ENCODE data around the gene EIF4G2.

EIF4G2 gene

GRCh38 chr11:10807493-10808234 lies 1.1 kb downstream of the EIF4G2 start:
- ATAC-seq = no peak

GRCh38 chr11:10806206-10806605 lies 2.5 kb downstream of the EIF4G2 start:
- no peak for ATAC-seq

- ATAC-seq = no peak
Observed at GRCh38 chr11:10805741-10806140, 3.0 kb downstream of the EIF4G2 start.

- ATAC-seq = no peak
Observed at GRCh38 chr11:10803676-10804075, 5.0 kb downstream of the EIF4G2 start.

- no peak for ATAC-seq
Observed at GRCh38 chr11:10800292-10800691, 8.4 kb downstream of the EIF4G2 start.

- peak; percentile 66 to 74 for ATAC-seq
Observed at GRCh38 chr11:10798330-10798928, 10.3 kb downstream of the EIF4G2 start.

- ATAC-seq = no peak
Observed at GRCh38 chr11:10797531-10797930, 11.2 kb downstream of the EIF4G2 start.

- ATAC-seq = no peak
Observed at GRCh38 chr11:10797001-10797400, 11.7 kb downstream of the EIF4G2 start.

- ATAC-seq = no peak
Observed at GRCh38 chr11:10796191-10796590, 12.5 kb downstream of the EIF4G2 start.

- ATAC-seq = no peak
Observed at GRCh38 chr11:10793470-10794255, 15.1 kb downstream of the EIF4G2 start.

- ATAC-seq = peak; percentile 92 to 93
Observed at GRCh38 chr11:10792385-10793068, 16.2 kb downstream of the EIF4G2 start.

GRCh38 chr11:10786451-10786850 lies 22.3 kb downstream of the EIF4G2 start:
- no peak for ATAC-seq

- no peak for ATAC-seq
Observed at GRCh38 chr11:10785146-10785474, 23.6 kb downstream of the EIF4G2 start.

GRCh38 chr11:10784232-10785145 lies 24.2 kb downstream of the EIF4G2 start:
- ATAC-seq = no peak

- ATAC-seq = no peak
Observed at GRCh38 chr11:10780040-10780439, 28.7 kb downstream of the EIF4G2 start.

- no peak for ATAC-seq
Observed at GRCh38 chr11:10779086-10779485, 29.6 kb downstream of the EIF4G2 start.

GRCh38 chr11:10778217-10778970 lies 30.3 kb downstream of the EIF4G2 start:
- no peak for ATAC-seq

GRCh38 chr11:10777806-10778205 lies 30.9 kb downstream of the EIF4G2 start:
- ATAC-seq = no peak

- ATAC-seq = no peak
Observed at GRCh38 chr11:10777393-10777793, 31.3 kb downstream of the EIF4G2 start.

GRCh38 chr11:10774811-10775210 lies 33.9 kb downstream of the EIF4G2 start:
- ATAC-seq = no peak

GRCh38 chr11:10771457-10771856 lies 37.3 kb downstream of the EIF4G2 start:
- no peak for ATAC-seq
